ENCODE data around the gene PRSS33. TPM values are rescaled to one million over a fixed set of nuclear protein-coding genes. Genes with fewer than 3 reads are reported as not detected.

The PRSS33 gene
- total RNA-seq, 1 experiment from 2014 or later: not detected

GRCh38 chr16:2776500-2777139, 10.7 kb downstream of the PRSS33 start:
- Histone ChIP-seq H3K18ac (ENCODE audit: insufficient read length, low read depth, low read length) (peak overlapping the region; percentile 49), H4K8ac (replicated peaks; ENCODE audit: insufficient read length, low read depth, low read length) (no peak overlapping the region), H3K9me3 (ENCODE audit: control insufficient read depth, low read depth, low read length) (no peaks in the 10 kb centered on the region), H3K79me2 (ENCODE audit: insufficient read depth, low read length) (peaks cover 9% of the 10 kb centered on the region; the same call in 1 of the 2 replicates), H3K4me1 (ENCODE audit: insufficient read depth, low read length) (no peaks in the 10 kb centered on the region), H4K20me1 (ENCODE audit: control insufficient read depth, insufficient read depth, insufficient read length) (no peaks in the 10 kb centered on the region), H4K91ac (ENCODE audit: insufficient read length, low read depth, low read length) (no peak overlapping the region), H3K14ac (ENCODE audit: insufficient read depth, low read length) (peak overlapping the region; percentile 84), H2AK5ac (ENCODE audit: insufficient read length, low read length) (no peak overlapping the region), H3K4me2 (ENCODE audit: insufficient read depth, insufficient read length, low read length) (peak overlapping the region; percentile 98), H3K9ac (ENCODE audit: extremely low read depth, insufficient read length, low read length) (peak overlapping the region; percentile 77), H3K27ac (ENCODE audit: insufficient read length, low read depth, low read length) (no peak overlapping the region), H3K23me2 (ENCODE audit: insufficient read length, low read depth, low read length, poor library complexity, severe bottlenecking) (peaks cover 14% of the 10 kb centered on the region), H4K5ac (ENCODE audit: insufficient read length, low read depth, low read length) (no peak overlapping the region), H2BK120ac (ENCODE audit: low read depth, low read length, poor library complexity, severe bottlenecking) (no peak overlapping the region), H2BK20ac (ENCODE audit: low read depth, low read length, poor library complexity, severe bottlenecking) (no peak overlapping the region), H2AFZ (ENCODE audit: low read length) (no peak overlapping the region), H2BK12ac (ENCODE audit: insufficient read length, low read depth, low read length) (no peak overlapping the region), H2BK15ac (ENCODE audit: low read depth, low read length) (no peak overlapping the region), H3K27me3 (ENCODE audit: insufficient read depth, low read length) (no peaks in the 10 kb centered on the region), H3K56ac (ENCODE audit: insufficient read length, low read depth, low read length) (no peak overlapping the region), H2BK5ac (ENCODE audit: insufficient read length, low read length) (no peak overlapping the region), H3K79me1 (ENCODE audit: insufficient read depth, low read depth, low read length, poor library complexity, severe bottlenecking) (peaks cover 6% of the 10 kb centered on the region), H3K23ac (ENCODE audit: insufficient read length, low read depth, low read length) (no peak overlapping the region), H3K4ac (ENCODE audit: low read depth, low read length) (no peak overlapping the region), H3T11ph (ENCODE audit: low read length) (no peak overlapping the region)
- no CpG with 5 or more reads among the region's 72 CpGs for WGBS (ENCODE audit: extremely low coverage, insufficient read length, low lambda C conversion rate)
- peaks cover 4% of the 10 kb centered on the region for H3K27me3 Mint-ChIP-seq (ENCODE audit: low read depth)
- peaks cover 26 to 32% of the 10 kb centered on the region in 2 experiments for H3K4me1 Mint-ChIP-seq
- peak overlapping the region; percentile 94 to 97 (median 97) for H3K27ac Mint-ChIP-seq
- DNase-seq: no peak
- H3K4me3 Mint-ChIP-seq: peak overlapping the region; percentile 96 to 99
- peaks cover 11 to 51% (median 40%) of the 10 kb centered on the region in 3 experiments for H3K36me3 Mint-ChIP-seq (ENCODE audit: insufficient read depth in 1 of 3, low read depth in 3 of 3)
- H3K9me3 Mint-ChIP-seq: peaks cover 0 to 3% of the 10 kb centered on the region in 2 experiments; a peak in 2 of 5 replicates
- no peak for TF ChIP-seq CTCF (conservative IDR thresholded peaks at IDR 0.05)
